Suprapubic skin (tissue), 4 donors: Measurements from ENCODE around the gene TMEM135. TPM values are rescaled to one million over a fixed set of nuclear protein-coding genes. Genes with fewer than 3 reads are reported as not detected.
"Not testable (repeated sequence)": the region's sequence is repeated elsewhere in the genome, so short reads cannot be mapped to it uniquely, and the experiment has no call there.

Source experiments
- DNase-seq, 2 donors: peaks; one replicate each; pipeline ENCODE4 v3.0.0-alpha.2; 2019; ENCODE audit warnings: low spot score in 2 of 2
- H3K27ac ChIP-seq: fragments of 200-600 bp; sonication (generic); one replicate; pipeline ENCODE4 v1.5.1; 2019
- H3K27me3 ChIP-seq: fragments of 200-600 bp; sonication (generic); one replicate; pipeline ENCODE4 v1.5.1; 2019
- H3K36me3 ChIP-seq: fragments of 200-600 bp; sonication (generic); one replicate; pipeline ENCODE4 v1.5.1; 2019
- H3K4me1 ChIP-seq: fragments of 200-600 bp; sonication (generic); one replicate; pipeline ENCODE4 v1.5.1; 2019
- H3K4me3 ChIP-seq: fragments of 200-600 bp; sonication (generic); one replicate; pipeline ENCODE4 v1.5.1; 2019; ENCODE audit warnings: mild to moderate bottlenecking
- H3K9me3 ChIP-seq: fragments of 200-600 bp; sonication (generic); one replicate; pipeline ENCODE4 v1.5.1; 2019
- CTCF ChIP-seq, 2 donors: fragments of 200-600 bp in 1 of 2; fragments of 450-650 bp in 1 of 2; sonication (generic) in 1 of 2; IDR thresholded peaks; one replicate each; pipeline ENCODE4 v1.5.1; 2016 to 2019; ENCODE audit warnings: antibody characterized with exemption in 2 of 2, mild to moderate bottlenecking in 1 of 2, moderate library complexity in 1 of 2
- EP300 ChIP-seq: sonication (generic); formaldehyde crosslinking; IDR thresholded peaks from one replicate; pipeline ENCODE4 v1.6.1; 2017; ENCODE audit warnings: antibody characterized with exemption
- POLR2A ChIP-seq, 2 donors: fragments of 450-650 bp; IDR thresholded peaks; one replicate each; pipeline ENCODE4 v1.6.1; 2017; ENCODE audit warnings: antibody characterized with exemption in 2 of 2, mild to moderate bottlenecking in 2 of 2, moderate library complexity in 2 of 2
- POLR2AphosphoS5 ChIP-seq, 3 donors: sonication (generic); formaldehyde crosslinking; IDR thresholded peaks; one replicate each; pipeline ENCODE4 v1.6.1; 2017; ENCODE audit warnings: antibody characterized with exemption in 3 of 3
- WGBS: methylation state at CpG from one replicate; pipeline ENCODE4 v1.1.5; 2018; 5-methylcytosine and 5-hydroxymethylcytosine counted together
- total RNA-seq, 4 donors: library from RNA; depleted of rRNA; stranded (reverse); fragments of >200 nt; gene quantifications; one replicate each; pipeline ENCODE4 v1.1.0, GENCODE V29; 2016

Gene TMEM135
- total RNA-seq, 4 donors from 2014 or later: 5.8 to 22.3 (median 11.0) TPM

DNA sequence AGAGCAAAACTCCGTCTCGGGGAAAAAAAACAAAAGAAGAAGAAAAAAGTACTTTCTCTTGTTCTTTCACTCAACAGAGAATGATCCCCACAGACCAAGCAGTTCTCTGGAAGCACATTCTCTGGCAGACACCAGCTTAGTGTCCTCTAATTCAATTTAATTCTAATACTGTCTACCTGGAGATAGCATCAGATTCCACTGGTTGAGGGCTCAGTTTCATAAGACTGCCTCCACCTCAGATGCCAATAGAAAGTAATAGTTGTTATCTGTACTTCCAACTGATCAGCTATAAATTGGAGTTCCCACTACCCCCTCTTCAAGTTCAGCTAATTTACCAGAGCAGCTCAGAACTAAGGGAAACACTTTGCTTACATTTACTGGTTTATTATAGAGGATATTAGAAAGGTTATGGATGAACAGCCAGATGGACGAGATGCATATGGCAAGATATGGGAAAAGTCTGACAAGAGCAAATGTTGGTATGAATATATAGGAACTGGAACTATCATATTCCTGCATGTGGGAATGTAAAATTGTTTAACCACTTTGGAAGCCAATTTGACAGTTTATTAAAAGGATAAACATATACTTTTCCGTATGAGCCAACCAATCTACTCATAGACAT is 64.3 kb downstream of the TMEM135 start:
- no peak overlapping the region for H3K27ac ChIP-seq
- no peak overlapping the region for H3K4me3 ChIP-seq
- DNase-seq: no peak
- no peaks in the 10 kb centered on the region for H3K27me3 ChIP-seq
- TF ChIP-seq POLR2AphosphoS5 (IDR thresholded peaks at IDR 0.05): no peak
- no peak for TF ChIP-seq CTCF (IDR thresholded peaks at IDR 0.05)
- no peak for TF ChIP-seq POLR2A (IDR thresholded peaks at IDR 0.05)
- no peak for TF ChIP-seq EP300
- no peaks in the 10 kb centered on the region for H3K9me3 ChIP-seq
- H3K36me3 ChIP-seq: no peaks in the 10 kb centered on the region
- WGBS: 96% methylated on average over 4 of the region's 4 CpGs
- H3K4me1 ChIP-seq: no peaks in the 10 kb centered on the region

- 94% methylated on average over 1 of the region's 1 CpG for WGBS
- not testable (repeated sequence) for H3K4me1 ChIP-seq, H3K36me3 ChIP-seq, H3K27me3 ChIP-seq, H3K9me3 ChIP-seq, H3K4me3 ChIP-seq, H3K27ac ChIP-seq, DNase-seq
Observed at GRCh38 chr11:87105826-87106225, 68.1 kb downstream of the TMEM135 start.

DNA sequence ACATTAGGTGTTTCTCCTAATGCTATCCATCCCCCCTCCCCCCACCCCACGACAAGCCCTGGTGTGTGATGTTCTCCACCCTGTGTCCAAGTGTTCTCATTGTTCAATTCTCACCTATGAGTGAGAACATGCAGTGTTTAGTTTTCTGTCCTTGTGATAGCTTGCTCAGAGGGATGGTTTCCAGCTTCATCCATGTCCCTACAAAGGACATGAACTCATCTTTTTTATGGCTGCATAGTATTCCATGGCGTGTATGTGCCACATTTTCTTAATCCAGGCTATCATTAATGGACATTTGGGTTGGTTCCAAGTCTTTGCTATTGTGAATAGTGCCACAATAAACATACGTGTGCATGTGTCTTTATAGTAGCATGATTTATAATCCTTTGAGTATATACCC is 69.6 kb downstream of the TMEM135 start:
- not testable (repeated sequence) for H3K27me3 ChIP-seq, H3K36me3 ChIP-seq, H3K4me3 ChIP-seq, H3K27ac ChIP-seq, H3K9me3 ChIP-seq, H3K4me1 ChIP-seq, DNase-seq
- 96% methylated on average over 3 of the region's 3 CpGs for WGBS

GRCh38 chr11:87110443-87111131 is 72.9 kb downstream of the TMEM135 start:
- TF ChIP-seq CTCF (IDR thresholded peaks at IDR 0.05): no peak
- TF ChIP-seq POLR2AphosphoS5 (IDR thresholded peaks at IDR 0.05): no peak
- no peak for TF ChIP-seq EP300
- TF ChIP-seq POLR2A (IDR thresholded peaks at IDR 0.05): no peak
- no peaks in the 10 kb centered on the region for H3K36me3 ChIP-seq
- no peaks in the 10 kb centered on the region for H3K9me3 ChIP-seq
- no peak overlapping the region for H3K4me3 ChIP-seq
- H3K4me1 ChIP-seq: no peaks in the 10 kb centered on the region
- no peak for DNase-seq
- 62% methylated on average over 3 of the region's 3 CpGs for WGBS
- no peaks in the 10 kb centered on the region for H3K27me3 ChIP-seq
- H3K27ac ChIP-seq: no peak overlapping the region

DNA sequence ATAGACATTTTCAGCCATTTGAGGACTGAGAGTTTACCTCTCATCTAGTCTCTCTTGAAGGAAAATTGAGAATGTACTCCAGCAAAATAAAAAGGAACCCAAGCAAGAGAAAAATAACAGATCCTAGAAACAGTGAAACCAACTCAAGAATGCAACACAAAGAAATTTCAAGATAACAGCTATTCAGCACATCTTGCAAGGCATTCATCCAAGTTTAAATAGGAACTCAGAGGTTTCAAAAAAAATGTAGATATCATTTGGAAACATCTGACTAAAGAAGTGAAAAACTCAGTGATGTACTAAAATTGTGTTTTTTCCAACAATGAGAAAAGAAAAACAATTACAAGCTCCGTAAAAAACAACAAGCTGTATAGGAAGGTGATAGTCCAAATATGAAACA is 76.4 kb downstream of the TMEM135 start:
- H3K4me1 ChIP-seq: no peaks in the 10 kb centered on the region
- WGBS: 90% methylated on average over 1 of the region's 1 CpG
- TF ChIP-seq POLR2A (IDR thresholded peaks at IDR 0.05) (no peak), EP300 (no peak), POLR2AphosphoS5 (IDR thresholded peaks at IDR 0.05) (no peak), CTCF (IDR thresholded peaks at IDR 0.05) (no peak)
- H3K9me3 ChIP-seq: no peaks in the 10 kb centered on the region
- H3K27me3 ChIP-seq: no peaks in the 10 kb centered on the region
- H3K4me3 ChIP-seq: no peak overlapping the region
- H3K27ac ChIP-seq: no peak overlapping the region
- DNase-seq: no peak
- no peaks in the 10 kb centered on the region for H3K36me3 ChIP-seq

- TF ChIP-seq EP300: no peak
- no peak for TF ChIP-seq CTCF (IDR thresholded peaks at IDR 0.05)
- TF ChIP-seq POLR2A (IDR thresholded peaks at IDR 0.05): no peak
- no peak for TF ChIP-seq POLR2AphosphoS5 (IDR thresholded peaks at IDR 0.05)
- Histone ChIP-seq H3K27me3 (no peaks in the 10 kb centered on the region), H3K4me3 (no peak overlapping the region), H3K27ac (no peak overlapping the region), H3K36me3 (no peaks in the 10 kb centered on the region), H3K9me3 (no peaks in the 10 kb centered on the region), H3K4me1 (no peaks in the 10 kb centered on the region)
- 67% methylated on average over 1 of the region's 1 CpG for WGBS
- DNase-seq: no peak
Observed at GRCh38 chr11:87116185-87116584, 78.5 kb downstream of the TMEM135 start.
